ENCODE data around the gene ITPR1.

GRCh38 chr3:4647411-4647810 is 154.3 kb downstream of the ITPR1 start:
- TF ChIP-seq CTCF (conservative IDR thresholded peaks at IDR 0.05 in 1 of 2, IDR thresholded peaks at IDR 0.05 in 1 of 2; ENCODE audit: extremely low read depth in 1 of 2, insufficient read depth in 1 of 2, low read depth in 1 of 2, low read length in 2 of 2), result no peak
- no peak for TF ChIP-seq EZH2 (IDR thresholded peaks at IDR 0.05; ENCODE audit: borderline replicate concordance, low read length)
